ENCODE results near the gene CRIM1. TPM values are rescaled to one million over a fixed set of nuclear protein-coding genes. Genes with fewer than 3 reads are reported as not detected.

The CRIM1 gene
- total RNA-seq, 1 donor from 2014 or later, result 21.7 TPM

GRCh38 chr2:36441065-36441625 is 85.6 kb downstream of the CRIM1 start:
- intact Hi-C loops (cut with DNase I), result no loop called here
- DNase-seq (ENCODE audit: missing footprints) (no peak), ATAC-seq (no peak)

GRCh38 chr2:36441816-36442215 is 86.2 kb downstream of the CRIM1 start:
- DNase-seq (ENCODE audit: missing footprints) (no peak), ATAC-seq (no peak)
- intact Hi-C loops (cut with DNase I), result no loop called here

GRCh38 chr2:36444216-36444936 is 88.8 kb downstream of the CRIM1 start:
- intact Hi-C loops (cut with DNase I), result no loop called here
- DNase-seq (ENCODE audit: missing footprints) (no peak), ATAC-seq (no peak)

- DNase-seq (ENCODE audit: missing footprints), result no peak
- ATAC-seq, result no peak
- intact Hi-C loops (cut with DNase I), result no loop called here
These were observed 89.7 kb downstream of the CRIM1 start for GRCh38 chr2:36445185-36445866.

- ATAC-seq, result no peak
- intact Hi-C loops (cut with DNase I), result no loop called here
- DNase-seq (ENCODE audit: missing footprints), result no peak
These were observed 90.7 kb downstream of the CRIM1 start for GRCh38 chr2:36446294-36446693.

GRCh38 chr2:36449213-36449612 is 93.6 kb downstream of the CRIM1 start:
- ATAC-seq, result no peak
- DNase-seq (ENCODE audit: missing footprints), result no peak
- intact Hi-C loops (cut with DNase I), result no loop called here

GRCh38 chr2:36449943-36450392 is 94.4 kb downstream of the CRIM1 start:
- intact Hi-C loops (cut with DNase I), result no loop called here
- DNase-seq (ENCODE audit: missing footprints) (no peak), ATAC-seq (no peak)

GRCh38 chr2:36450466-36451196 is 95.1 kb downstream of the CRIM1 start:
- DNase-seq (ENCODE audit: missing footprints) (no peak), ATAC-seq (peak; percentile 53)
- intact Hi-C loops (cut with DNase I), result no loop called here

- DNase-seq (ENCODE audit: missing footprints) (no peak), ATAC-seq (no peak)
- intact Hi-C loops (cut with DNase I), result no loop called here
These were observed 95.9 kb downstream of the CRIM1 start for GRCh38 chr2:36451512-36451911.

GRCh38 chr2:36452260-36452659 is 96.7 kb downstream of the CRIM1 start:
- ATAC-seq, result no peak
- no peak for DNase-seq (ENCODE audit: missing footprints)
- intact Hi-C loops (cut with DNase I), result no loop called here

GRCh38 chr2:36453652-36454051 is 98.1 kb downstream of the CRIM1 start:
- DNase-seq (ENCODE audit: missing footprints) (no peak), ATAC-seq (no peak)
- intact Hi-C loops (cut with DNase I), result no loop called here

GRCh38 chr2:36455011-36455410 is 99.4 kb downstream of the CRIM1 start:
- DNase-seq (ENCODE audit: missing footprints), result no peak
- no peak for ATAC-seq
- intact Hi-C loops (cut with DNase I), result loop anchor here (5.0 kb wide), 1 partner anchor 98 kb away; the partner anchor contains the start of gene CRIM1

- DNase-seq (ENCODE audit: missing footprints) (peak; percentile 35), ATAC-seq (peak; percentile 67)
- intact Hi-C loops (cut with DNase I), result loop anchor here (5.0 kb wide), 1 partner anchor 98 kb away; the partner anchor contains the start of gene CRIM1
These were observed 100.2 kb downstream of the CRIM1 start for GRCh38 chr2:36455788-36456187.

GRCh38 chr2:36456227-36457175 is 100.9 kb downstream of the CRIM1 start:
- ATAC-seq (peak; percentile 93), DNase-seq (ENCODE audit: missing footprints) (peak; percentile 88)
- intact Hi-C loops (cut with DNase I), result loop anchor here (5.0 kb wide), 1 partner anchor 99 kb away; the partner anchor contains the start of gene CRIM1

GRCh38 chr2:36458106-36458505 is 102.5 kb downstream of the CRIM1 start:
- intact Hi-C loops (cut with DNase I), result loop anchor here (5.0 kb wide), 1 partner anchor 101 kb away; the partner anchor contains the start of gene CRIM1
- DNase-seq (ENCODE audit: missing footprints) (no peak), ATAC-seq (no peak)

- intact Hi-C loops (cut with DNase I), result loop anchor here (5.0 kb wide), 1 partner anchor 102 kb away; the partner anchor contains the start of gene CRIM1
- DNase-seq (ENCODE audit: missing footprints) (no peak), ATAC-seq (no peak)
These were observed 104.2 kb downstream of the CRIM1 start for GRCh38 chr2:36459725-36460137.

GRCh38 chr2:36461039-36461681 is 105.6 kb downstream of the CRIM1 start:
- intact Hi-C loops (cut with DNase I), result no loop called here
- ATAC-seq (no peak), DNase-seq (ENCODE audit: missing footprints) (no peak)

Data from Right ventricle myocardium inferior (tissue), 1 donor.